Measurements from ENCODE around the gene PAQR8. TPM values are rescaled to one million over a fixed set of nuclear protein-coding genes. Genes with fewer than 3 reads are reported as not detected.

PAQR8 gene
- total RNA-seq, 1 experiment from 2014 or later, result 0.44 TPM

- Histone ChIP-seq H3K4me2 (ENCODE audit: low read length) (no peak overlapping the region), H3K9ac (ENCODE audit: low read length) (no peak overlapping the region), H3K4me1 (ENCODE audit: insufficient read depth, low read length) (peaks cover 8% of the 10 kb centered on the region; the same call in 1 of the 2 replicates), H3K27ac (ENCODE audit: low read length) (no peak overlapping the region), H3K79me2 (ENCODE audit: low read length) (no peaks in the 10 kb centered on the region), H4K20me1 (ENCODE audit: low read length) (no peaks in the 10 kb centered on the region), H3K27me3 (ENCODE audit: low read length) (no peaks in the 10 kb centered on the region), H3K36me3 (ENCODE audit: low read depth, low read length) (no peaks in the 10 kb centered on the region), H3K9me3 (ENCODE audit: low read length) (no peaks in the 10 kb centered on the region), H2AFZ (ENCODE audit: low read length) (no peak overlapping the region), H3K4me3 (ENCODE audit: low read length) (no peak overlapping the region), H3K9me2 (replicated peaks; ENCODE audit: low read length) (no peaks in the 10 kb centered on the region), H3F3A (ENCODE audit: low read length, unreplicated experiment) (no peaks in the 10 kb centered on the region)
- no peak for TF ChIP-seq EZH2 (IDR thresholded peaks at IDR 0.05; ENCODE audit: low read length, unreplicated experiment)
- TF ChIP-seq CTCF (conservative IDR thresholded peaks at IDR 0.05; ENCODE audit: low read depth, low read length), result no peak
- no peak for TF ChIP-seq EZH2phosphoT487 (IDR thresholded peaks at IDR 0.05; ENCODE audit: borderline replicate concordance, low read length)
- intact Hi-C loops (cut with micrococcal nuclease), result no loop called here
- peak; percentile 33; the same call in 1 of the 2 replicates for ATAC-seq
- POLR2A ChIA-PET (ENCODE audit: unreplicated experiment), result no interaction called here
- CTCF ChIA-PET, result no interaction called here
- DNase-seq, result no peak
- no TSS peak for BruUV-seq (replicated peaks)
These were observed 73.4 kb downstream of the PAQR8 start for GRCh38 chr6:52435345-52435744.

GRCh38 chr6:52438926-52439325 lies 77.0 kb downstream of the PAQR8 start:
- no peaks in the 10 kb centered on the region for H3K27me3 ChIP-seq (ENCODE audit: low read length)
- no peak overlapping the region for H2AFZ ChIP-seq (ENCODE audit: low read length)
- DNase-seq, result no peak
- no peaks in the 10 kb centered on the region for H3K79me2 ChIP-seq (ENCODE audit: low read length)
- no peak for ATAC-seq
- POLR2A ChIA-PET (ENCODE audit: unreplicated experiment), result no interaction called here
- no peak overlapping the region for H3K9ac ChIP-seq (ENCODE audit: low read length)
- BruUV-seq (replicated peaks), result no TSS peak
- H3K4me2 ChIP-seq (ENCODE audit: low read length), result no peak overlapping the region
- CTCF ChIA-PET, result no interaction called here
- H3K4me1 ChIP-seq (ENCODE audit: insufficient read depth, low read length), result peaks cover 8% of the 10 kb centered on the region; the same call in 1 of the 2 replicates
- no peaks in the 10 kb centered on the region for H3F3A ChIP-seq (ENCODE audit: low read length, unreplicated experiment)
- intact Hi-C loops (cut with micrococcal nuclease), result no loop called here
- no peak for TF ChIP-seq EZH2 (IDR thresholded peaks at IDR 0.05; ENCODE audit: low read length, unreplicated experiment)
- H4K20me1 ChIP-seq (ENCODE audit: low read length), result no peaks in the 10 kb centered on the region
- H3K4me3 ChIP-seq (ENCODE audit: low read length), result no peak overlapping the region
- H3K9me3 ChIP-seq (ENCODE audit: low read length), result no peaks in the 10 kb centered on the region
- no peak overlapping the region for H3K27ac ChIP-seq (ENCODE audit: low read length)
- no peaks in the 10 kb centered on the region for H3K36me3 ChIP-seq (ENCODE audit: low read depth, low read length)
- no peaks in the 10 kb centered on the region for H3K9me2 ChIP-seq (replicated peaks; ENCODE audit: low read length)

GRCh38 chr6:52454556-52454955 lies 92.6 kb downstream of the PAQR8 start:
- intact Hi-C loops (cut with micrococcal nuclease), result no loop called here
- ATAC-seq (peak; percentile 98), DNase-seq (peak; percentile 82)

More at GRCh38 chr6:52454556-52454955, 92.6 kb downstream of the PAQR8 start:
- Histone ChIP-seq H3K27ac (ENCODE audit: low read length) (peak overlapping the region; percentile 50), H3K4me2 (ENCODE audit: low read length) (peak overlapping the region; percentile 42), H3K79me2 (ENCODE audit: low read length) (no peaks in the 10 kb centered on the region), H3K27me3 (ENCODE audit: low read length) (no peaks in the 10 kb centered on the region), H3K4me1 (ENCODE audit: insufficient read depth, low read length) (peaks cover 12% of the 10 kb centered on the region), H3K9ac (ENCODE audit: low read length) (no peak overlapping the region), H4K20me1 (ENCODE audit: low read length) (no peaks in the 10 kb centered on the region), H3K4me3 (ENCODE audit: low read length) (no peak overlapping the region), H3K36me3 (ENCODE audit: low read depth, low read length) (0 out of 2 replicates have a peak, but pooled peaks cover 4% of the 10 kb centered on the region), H3K9me2 (replicated peaks; ENCODE audit: low read length) (no peaks in the 10 kb centered on the region), H3K9me3 (ENCODE audit: low read length) (0 out of 2 replicates have a peak, but pooled peaks cover 3% of the 10 kb centered on the region), H2AFZ (ENCODE audit: low read length) (0 out of 2 replicates have a peak overlapping the region, but pooled peaks have one; percentile 24), H3F3A (ENCODE audit: low read length, unreplicated experiment) (no peaks in the 10 kb centered on the region)
- ChIA-PET CTCF (no interaction called here), POLR2A (ENCODE audit: unreplicated experiment) (interaction anchor here (0.6 to 0.7 kb wide), 2 partner anchors 149 to 186 kb away, joined by 4 read pairs; no protein-coding TSS in a partner anchor)
- no TSS peak for BruUV-seq (replicated peaks)
- no peak for TF ChIP-seq EZH2phosphoT487 (IDR thresholded peaks at IDR 0.05; ENCODE audit: borderline replicate concordance, low read length)
- TF ChIP-seq CTCF (conservative IDR thresholded peaks at IDR 0.05; ENCODE audit: low read depth, low read length), result no peak
- TF ChIP-seq EZH2 (IDR thresholded peaks at IDR 0.05; ENCODE audit: low read length, unreplicated experiment), result no peak

Measured in PC-3 (cell line).